ENCODE data around the gene ZNF664. TPM values are rescaled to one million over a fixed set of nuclear protein-coding genes. Genes with fewer than 3 reads are reported as not detected.
A peak's percentile ranks its signal among the peaks of the same experiment; 100 is the strongest.

Gene ZNF664
- total and polyA plus RNA-seq, 2 experiments from 2014 or later, result 40.5 to 115 TPM

DNA sequence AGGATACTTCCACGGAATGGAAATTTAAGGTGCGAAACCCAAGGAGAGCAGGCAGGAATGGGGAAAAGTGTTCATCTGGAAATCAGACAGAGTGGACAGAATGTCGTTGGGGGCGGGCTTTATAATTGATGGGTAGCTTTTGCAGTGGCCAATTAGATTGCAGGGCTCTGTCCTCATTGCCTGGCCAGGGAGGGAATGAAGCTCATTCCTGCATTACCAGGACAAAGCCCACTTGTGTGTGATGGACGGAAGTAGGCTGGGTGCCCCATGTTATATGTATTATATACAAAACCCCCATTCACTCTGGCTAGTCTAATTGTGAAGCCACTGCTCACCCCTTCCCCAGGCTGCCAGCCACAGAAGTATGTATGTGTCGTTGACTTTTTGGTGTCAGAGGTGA, 23.6 kb downstream of the ZNF664 start:
- Histone ChIP-seq H3K36me3 (peaks cover 3% of the 10 kb centered on the region), H3K9me3 (ENCODE audit: low read depth) (no peaks in the 10 kb centered on the region), H3K27ac (peak overlapping the region; percentile 92), H3K4me3 (no peak overlapping the region), H3K27me3 (no peaks in the 10 kb centered on the region), H3K4me1 (ENCODE audit: low read depth) (peaks cover 95% of the 10 kb centered on the region)
- no peak for DNase-seq (ENCODE audit: low read depth in 1 of 2, low spot score in 1 of 2)
- no peak for TF ChIP-seq CTCF (IDR thresholded peaks at IDR 0.05; ENCODE audit: low read depth, low read length)

- Histone ChIP-seq H3K4me3 (no peak overlapping the region), H3K27ac (peak overlapping the region; percentile 92), H3K4me1 (ENCODE audit: low read depth) (peaks cover 97% of the 10 kb centered on the region), H3K9me3 (ENCODE audit: low read depth) (no peaks in the 10 kb centered on the region), H3K36me3 (peaks cover 4% of the 10 kb centered on the region), H3K27me3 (no peaks in the 10 kb centered on the region)
- TF ChIP-seq CTCF (IDR thresholded peaks at IDR 0.05; ENCODE audit: low read depth, low read length), result no peak
- DNase-seq (ENCODE audit: low read depth in 1 of 2, low spot score in 1 of 2), result no peak
These were observed 24.2 kb downstream of the ZNF664 start for GRCh38 chr12:123997033-123997822.

DNA sequence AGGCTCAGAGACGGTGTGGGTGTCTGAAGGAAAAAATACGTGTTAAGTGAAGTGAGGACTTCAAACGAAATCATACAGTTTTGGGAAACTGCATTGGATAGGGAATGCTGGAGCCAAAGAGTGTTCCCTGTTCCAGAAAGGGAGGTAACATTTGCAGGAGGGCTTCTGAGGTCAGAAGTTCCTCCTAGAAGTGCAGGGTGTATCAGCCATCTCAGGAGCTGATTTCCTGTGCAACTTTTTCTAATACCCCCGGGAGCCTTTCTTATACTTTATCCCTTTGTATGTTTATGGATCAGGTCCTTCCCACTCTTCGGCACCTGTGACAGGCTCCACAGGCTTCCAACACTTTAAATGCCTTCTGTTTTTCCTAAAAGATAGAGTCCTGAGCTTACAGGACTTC, 24.9 kb downstream of the ZNF664 start:
- H3K4me1 ChIP-seq (ENCODE audit: low read depth), result peaks cover 97% of the 10 kb centered on the region
- no peak for TF ChIP-seq CTCF (IDR thresholded peaks at IDR 0.05; ENCODE audit: low read depth, low read length)
- no peak overlapping the region for H3K4me3 ChIP-seq
- peaks cover 4% of the 10 kb centered on the region for H3K36me3 ChIP-seq
- no peaks in the 10 kb centered on the region for H3K27me3 ChIP-seq
- H3K9me3 ChIP-seq (ENCODE audit: low read depth), result no peaks in the 10 kb centered on the region
- no peak for DNase-seq (ENCODE audit: low read depth in 1 of 2, low spot score in 1 of 2)
- H3K27ac ChIP-seq, result peak overlapping the region; percentile 92

GRCh38 chr12:123998344-123998990, 25.5 kb downstream of the ZNF664 start:
- peak in 1 of 2 donors; percentile 51 for DNase-seq (ENCODE audit: low read depth in 1 of 2, low spot score in 1 of 2)
- Histone ChIP-seq H3K27ac (peak overlapping the region; percentile 92), H3K4me3 (no peak overlapping the region), H3K4me1 (ENCODE audit: low read depth) (peaks cover 93% of the 10 kb centered on the region), H3K27me3 (no peaks in the 10 kb centered on the region), H3K9me3 (ENCODE audit: low read depth) (no peaks in the 10 kb centered on the region), H3K36me3 (peaks cover 4% of the 10 kb centered on the region)
- no peak for TF ChIP-seq CTCF (IDR thresholded peaks at IDR 0.05; ENCODE audit: low read depth, low read length)

GRCh38 chr12:123998991-123999359, 26.0 kb downstream of the ZNF664 start:
- Histone ChIP-seq H3K4me3 (no peak overlapping the region), H3K9me3 (ENCODE audit: low read depth) (no peaks in the 10 kb centered on the region), H3K27ac (peak overlapping the region; percentile 92), H3K36me3 (peaks cover 4% of the 10 kb centered on the region), H3K27me3 (no peaks in the 10 kb centered on the region), H3K4me1 (ENCODE audit: low read depth) (peaks cover 88% of the 10 kb centered on the region)
- no peak for TF ChIP-seq CTCF (IDR thresholded peaks at IDR 0.05; ENCODE audit: low read depth, low read length)
- DNase-seq (ENCODE audit: low read depth in 1 of 2, low spot score in 1 of 2), result peak in 1 of 2 donors; percentile 57
